DMS79 treated with DMSO at 0.1 percent for 48 hours (cell line): ENCODE results near the gene EIF4G3.
"Not testable (repeated sequence)": the region's sequence is repeated elsewhere in the genome, so short reads cannot be mapped to it uniquely, and the experiment has no call there.

Source experiments
- DNase-seq: peaks from one replicate; lab custom pipeline; 2025; lab: John Stamatoyannopoulos, UW

EIF4G3 gene

DNA sequence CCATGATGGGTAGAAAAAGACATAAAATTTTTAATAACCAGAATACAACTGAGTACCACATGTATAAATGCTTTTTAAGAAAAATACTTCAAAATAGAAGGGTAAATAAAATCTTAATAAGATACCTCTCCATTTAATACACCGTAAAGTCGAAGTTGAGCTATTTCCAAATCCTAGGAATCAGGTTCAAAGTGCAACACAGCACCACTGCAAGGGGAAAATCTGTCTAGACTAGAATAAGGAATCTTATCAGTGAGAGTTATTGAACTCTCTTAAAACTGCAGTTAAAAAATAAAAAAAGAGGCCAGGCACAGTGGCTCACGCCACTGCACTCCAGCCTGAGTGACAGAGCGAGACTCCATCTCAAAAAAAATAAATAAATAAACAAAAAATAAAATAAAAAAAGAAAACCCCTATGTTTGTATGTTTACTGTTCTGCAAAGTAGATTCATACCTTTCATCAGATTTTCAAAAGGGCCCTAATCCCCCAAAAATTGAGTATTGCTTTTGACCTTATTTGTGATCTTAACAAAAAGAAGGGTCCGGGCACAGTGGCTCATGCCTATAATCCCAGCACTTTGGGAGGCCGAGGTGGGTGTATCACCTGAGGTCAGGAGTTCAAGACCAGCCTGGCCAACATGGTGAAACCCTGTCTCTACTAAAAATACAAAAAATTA is 109.0 kb downstream of the EIF4G3 start:
- no peak for DNase-seq

DNA sequence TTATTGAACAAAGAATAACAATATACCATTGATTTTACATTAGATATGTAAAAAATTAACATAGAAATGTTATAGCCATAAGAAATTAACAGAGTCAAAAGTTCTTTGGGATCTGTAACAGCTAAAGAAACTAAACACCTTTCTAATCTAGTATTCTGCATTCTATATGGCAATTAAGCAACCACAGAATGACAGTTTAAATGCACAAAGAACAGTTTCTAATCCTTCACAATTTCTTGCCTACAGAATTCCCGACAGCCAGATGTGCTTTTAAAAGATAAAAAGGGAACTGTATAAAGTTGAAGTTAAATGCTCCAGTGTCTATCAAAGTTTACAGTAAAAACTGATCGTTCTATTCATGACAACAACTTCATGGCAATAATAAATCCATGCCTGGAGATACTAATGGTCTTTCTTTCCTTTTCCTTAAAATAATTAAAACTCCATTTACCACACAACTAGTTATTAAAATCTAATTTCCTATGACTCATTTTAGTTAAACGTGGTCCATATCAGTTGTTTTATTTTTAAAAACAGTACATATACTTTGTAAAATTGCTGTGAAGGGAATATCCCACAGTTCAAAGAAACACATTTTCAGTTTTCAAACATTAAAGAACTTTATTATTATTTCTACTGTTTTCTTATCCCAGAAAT is 110.2 kb downstream of the EIF4G3 start:
- DNase-seq = no peak

DNA sequence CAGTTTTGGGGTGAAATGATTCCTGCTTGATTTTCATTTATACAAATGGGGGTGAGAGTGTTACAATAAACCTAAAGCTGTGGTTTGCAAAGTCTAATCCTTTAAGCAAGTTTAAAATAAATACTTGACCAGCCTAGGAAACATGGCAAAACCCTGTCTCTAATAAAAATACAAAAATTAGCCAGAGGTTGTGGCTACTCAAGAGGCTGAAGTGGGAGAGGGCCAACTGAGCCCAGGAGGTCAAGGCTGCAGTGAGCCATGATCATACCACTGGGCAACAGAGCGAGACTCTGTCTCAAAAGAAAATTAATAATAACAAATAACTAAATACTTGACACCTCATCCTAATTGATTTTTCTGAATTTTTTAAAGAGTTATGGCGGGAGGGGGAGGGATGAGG is 110.8 kb downstream of the EIF4G3 start:
- no peak for DNase-seq

DNA sequence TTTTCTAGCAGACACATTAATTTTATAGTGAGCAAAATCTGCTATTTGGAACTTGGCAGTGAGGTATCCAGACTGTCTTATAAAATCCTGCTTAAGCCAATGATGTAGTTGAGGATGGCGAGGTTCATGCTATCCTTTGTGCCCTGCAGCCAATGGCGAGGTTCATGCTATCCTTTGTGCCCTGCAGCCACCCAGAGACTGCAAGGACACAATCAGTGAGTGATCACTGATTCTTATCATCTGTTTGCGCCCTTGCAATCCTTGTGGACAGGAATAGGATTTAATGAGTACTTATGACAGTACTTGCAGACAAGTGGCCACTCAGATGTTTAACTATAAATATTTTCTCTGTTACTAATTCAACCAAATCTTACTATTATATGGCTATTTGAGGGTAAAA is 112.6 kb downstream of the EIF4G3 start:
- peak; percentile 45 for DNase-seq

DNA sequence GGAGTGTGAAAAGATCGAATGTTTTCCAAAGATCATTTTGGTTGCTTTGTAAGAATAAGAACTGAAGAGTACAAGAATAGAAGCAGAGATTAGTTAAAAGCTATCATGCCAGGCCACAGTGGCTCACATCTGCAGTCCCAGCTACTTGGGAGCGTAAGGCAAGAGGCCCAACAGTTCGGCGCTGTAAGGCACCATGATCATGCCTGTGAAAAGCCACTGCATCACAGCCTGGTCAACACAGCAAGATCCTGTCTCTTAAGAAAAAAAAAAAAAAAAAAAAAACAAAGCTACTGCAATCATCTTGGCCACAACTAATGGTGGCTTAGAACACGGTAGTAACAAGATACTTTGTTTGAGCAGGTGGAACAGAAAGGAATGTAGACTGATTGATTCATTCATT is 116.2 kb downstream of the EIF4G3 start:
- no peak for DNase-seq

DNA sequence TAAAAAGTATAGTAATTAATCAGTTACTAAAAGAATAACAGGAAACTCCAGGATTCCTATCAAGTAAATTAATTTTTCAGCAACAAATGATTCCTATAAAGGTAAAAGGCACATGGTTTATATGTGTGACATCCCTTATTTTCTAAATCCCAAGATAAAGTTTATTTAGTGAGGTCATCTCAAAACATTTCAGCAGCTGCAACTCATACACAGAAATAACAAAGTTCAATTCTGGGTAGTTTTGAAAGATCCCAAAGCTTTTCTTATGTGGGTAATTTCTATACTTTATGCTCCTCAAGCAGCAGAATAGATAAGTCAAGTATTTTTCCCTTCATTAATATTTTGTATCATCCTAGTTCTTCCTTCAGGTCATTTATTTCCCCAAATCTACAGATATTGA is 117.7 kb downstream of the EIF4G3 start:
- DNase-seq = no peak

DNA sequence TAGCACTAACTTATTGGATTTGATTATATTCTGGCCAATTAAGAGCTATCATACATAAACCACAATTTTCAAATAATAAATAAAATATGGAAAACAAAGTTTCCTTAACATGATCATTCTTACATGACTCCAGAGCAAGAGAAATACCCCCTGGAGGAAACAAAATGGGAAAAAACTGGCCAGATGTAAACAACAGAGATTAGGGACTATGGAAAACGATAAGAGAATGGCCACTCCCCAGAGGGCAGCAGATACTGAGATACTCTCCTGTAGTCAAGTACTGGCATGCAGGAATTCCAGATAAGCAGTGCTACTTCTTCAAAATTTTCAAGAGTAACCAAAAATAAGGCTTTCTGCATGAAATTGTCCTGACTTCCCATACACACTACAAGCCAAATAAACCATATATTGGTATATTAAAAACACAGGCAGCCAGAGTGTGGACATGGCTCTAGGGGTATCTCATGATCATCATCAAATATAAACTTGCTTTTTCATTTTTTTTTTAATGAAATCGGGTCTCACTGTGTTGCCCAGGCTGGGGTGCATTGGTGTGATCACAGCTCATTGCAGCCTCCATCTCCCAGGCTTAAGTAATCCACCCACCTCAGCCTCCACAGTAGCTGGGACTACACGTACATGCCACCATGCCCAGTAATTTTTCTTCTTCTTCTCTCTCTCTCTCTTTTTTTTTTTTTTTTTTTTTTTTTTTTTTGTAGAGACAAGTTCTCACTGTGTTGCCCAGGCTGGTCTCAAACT is 118.5 kb downstream of the EIF4G3 start:
- no peak for DNase-seq

DNA sequence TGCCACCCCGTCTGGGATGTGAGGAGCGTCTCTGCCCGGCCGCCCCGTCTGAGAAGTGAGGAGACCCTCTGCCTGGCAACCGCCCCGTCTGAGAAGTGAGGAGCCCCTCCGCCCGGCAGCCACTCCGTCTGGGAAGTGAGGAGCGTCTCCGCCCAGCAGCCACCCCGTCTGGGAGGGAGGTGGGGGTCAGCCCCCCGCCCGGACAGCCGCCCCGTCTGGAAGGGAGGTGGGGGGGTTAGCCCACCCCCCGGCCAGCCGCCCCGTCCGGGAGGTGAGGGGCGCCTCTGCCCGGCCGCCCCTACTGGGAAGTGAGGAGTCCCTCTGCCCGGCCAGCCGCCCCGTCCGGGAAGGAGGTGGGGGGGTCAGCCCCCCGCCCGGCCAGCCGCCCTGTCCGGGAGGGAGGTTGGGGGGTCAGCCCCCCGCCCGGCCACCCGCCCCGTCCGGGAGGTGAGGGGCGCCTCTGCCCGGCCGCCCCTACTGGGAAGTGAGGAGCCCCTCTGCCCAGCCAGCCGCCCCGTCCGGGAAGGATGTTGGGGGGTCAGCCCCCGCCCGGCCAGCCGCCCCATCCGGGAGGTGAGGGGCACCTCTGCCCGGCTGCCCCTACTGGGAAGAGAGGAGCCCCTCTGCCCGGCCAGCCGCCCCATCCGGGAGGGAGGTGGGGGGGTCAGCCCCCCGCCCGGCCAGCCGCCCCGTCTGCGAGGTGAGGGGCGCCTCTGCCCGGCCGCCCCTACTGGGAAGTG is 123.3 kb downstream of the EIF4G3 start:
- DNase-seq = not testable (repeated sequence)

DNA sequence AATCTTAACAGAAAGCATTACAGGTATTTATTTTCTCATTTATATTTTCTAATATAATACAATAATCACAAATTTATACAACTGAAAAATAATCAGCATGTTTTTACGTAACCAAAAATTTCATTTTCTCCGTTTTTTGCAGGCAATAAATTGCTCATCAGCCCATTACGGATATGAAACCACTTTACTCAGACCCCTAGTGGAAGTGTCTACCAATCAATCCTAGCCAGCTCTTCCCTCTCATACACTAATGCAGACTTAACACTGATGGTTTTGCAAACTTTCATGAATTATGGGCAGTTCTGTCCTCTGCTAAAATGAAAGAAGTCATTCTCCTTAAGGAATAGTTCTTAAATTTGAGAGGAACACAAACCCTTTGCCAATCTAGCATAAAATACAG is 124.7 kb downstream of the EIF4G3 start:
- no peak for DNase-seq

DNA sequence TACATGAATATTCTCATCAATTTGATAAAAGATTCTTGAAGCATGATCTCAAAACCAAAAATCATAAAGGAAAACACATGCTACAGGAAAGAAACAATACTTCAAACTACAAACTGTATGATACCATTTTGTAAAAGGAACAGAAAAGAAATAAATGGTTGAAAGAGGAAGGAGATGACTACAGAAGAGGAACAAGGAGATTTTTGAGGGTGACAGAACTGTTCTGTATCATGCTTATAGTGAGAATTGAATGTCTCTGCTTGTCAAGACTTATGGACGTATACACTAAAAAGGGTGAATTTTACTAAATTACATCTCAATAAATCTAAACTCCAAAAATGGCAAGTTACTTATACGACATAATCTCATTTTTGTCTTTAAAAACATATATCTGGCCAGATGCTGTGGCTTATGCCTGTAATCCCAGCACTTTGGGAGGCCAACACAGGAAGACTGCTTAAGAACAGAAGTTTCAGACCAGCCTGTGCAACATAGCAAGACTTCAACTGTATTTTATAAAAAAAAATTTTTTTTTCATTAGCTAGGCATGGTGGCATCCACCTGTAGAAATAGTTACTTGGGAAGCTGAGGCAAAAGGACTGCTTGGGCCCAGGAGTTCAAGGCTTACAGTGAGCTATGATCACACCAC is 125.4 kb downstream of the EIF4G3 start:
- no peak for DNase-seq

DNA sequence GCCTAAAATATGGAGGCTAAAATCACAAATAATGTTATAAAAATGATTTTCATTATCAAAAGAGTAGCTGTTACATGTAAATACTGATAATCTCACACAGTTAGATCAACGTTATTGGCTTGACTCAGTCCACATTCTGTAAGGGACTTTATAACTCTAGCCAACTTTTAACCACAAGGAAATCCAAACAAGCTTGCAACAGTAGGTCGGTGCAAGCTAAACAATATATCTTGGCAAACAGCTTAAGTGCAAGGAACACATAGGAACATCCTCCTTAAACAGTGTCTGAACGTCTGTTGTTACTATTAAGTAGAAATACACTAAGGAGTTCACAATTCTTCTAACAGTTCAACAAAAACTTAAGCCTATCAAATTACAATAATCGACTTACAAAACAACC is 126.7 kb downstream of the EIF4G3 start:
- no peak for DNase-seq

DNA sequence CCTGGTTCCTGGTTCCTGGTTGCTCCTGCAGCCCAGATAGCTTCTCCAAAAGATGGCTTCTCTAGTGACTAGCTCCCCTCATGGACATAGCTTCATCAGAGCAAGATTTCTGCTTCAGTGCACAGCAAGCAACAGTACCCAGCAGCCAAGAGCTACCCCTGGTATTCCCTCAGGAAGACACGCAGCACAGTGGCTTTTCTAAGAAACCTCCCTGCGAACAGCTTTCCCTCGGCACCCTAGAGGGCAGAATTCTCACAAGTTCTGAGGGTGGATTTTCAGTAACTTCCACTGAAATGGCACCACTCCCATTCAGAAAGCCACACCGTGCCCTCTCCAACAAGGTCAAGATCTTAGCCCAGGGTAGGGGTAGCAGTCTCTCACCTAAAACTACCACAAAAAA is 128.2 kb downstream of the EIF4G3 start:
- no peak for DNase-seq

DNA sequence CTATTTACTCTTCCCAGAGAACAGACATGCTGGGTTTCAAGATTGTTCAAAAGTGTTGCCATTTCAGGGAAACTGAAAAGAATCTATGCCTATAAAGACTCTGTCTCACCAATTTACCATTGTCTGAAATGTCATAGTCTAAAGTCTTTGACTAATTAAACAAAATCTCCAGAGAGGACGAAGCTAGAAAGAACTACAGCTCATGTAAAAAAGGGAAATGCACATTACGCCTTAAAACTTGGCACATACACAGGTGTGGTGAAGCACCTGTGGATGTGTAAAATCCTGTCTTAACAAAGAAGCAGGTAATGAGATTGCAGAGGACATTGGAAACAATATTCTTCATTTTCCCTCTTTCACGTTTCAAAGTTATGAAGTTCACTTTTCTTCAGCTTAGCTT is 130.6 kb downstream of the EIF4G3 start:
- no peak for DNase-seq

DNA sequence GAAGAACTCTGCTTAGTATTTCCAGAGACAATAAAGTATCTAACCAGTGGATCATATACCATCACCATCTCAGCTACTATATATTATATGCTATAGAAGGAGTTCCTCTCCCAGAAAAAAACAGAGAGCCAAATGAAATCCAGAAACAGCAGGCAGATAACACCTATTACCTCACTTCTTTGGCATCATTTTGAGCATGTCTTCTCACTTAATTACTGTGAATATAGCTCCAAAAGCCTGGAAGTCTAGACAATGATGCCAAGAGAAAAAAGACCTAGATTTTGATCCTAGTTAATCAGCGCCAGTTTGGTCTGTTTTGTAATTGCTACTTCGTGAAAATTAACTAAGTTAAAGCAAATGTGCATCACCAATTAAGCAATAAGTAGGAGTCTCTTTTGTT is 131.3 kb downstream of the EIF4G3 start:
- DNase-seq = no peak

DNA sequence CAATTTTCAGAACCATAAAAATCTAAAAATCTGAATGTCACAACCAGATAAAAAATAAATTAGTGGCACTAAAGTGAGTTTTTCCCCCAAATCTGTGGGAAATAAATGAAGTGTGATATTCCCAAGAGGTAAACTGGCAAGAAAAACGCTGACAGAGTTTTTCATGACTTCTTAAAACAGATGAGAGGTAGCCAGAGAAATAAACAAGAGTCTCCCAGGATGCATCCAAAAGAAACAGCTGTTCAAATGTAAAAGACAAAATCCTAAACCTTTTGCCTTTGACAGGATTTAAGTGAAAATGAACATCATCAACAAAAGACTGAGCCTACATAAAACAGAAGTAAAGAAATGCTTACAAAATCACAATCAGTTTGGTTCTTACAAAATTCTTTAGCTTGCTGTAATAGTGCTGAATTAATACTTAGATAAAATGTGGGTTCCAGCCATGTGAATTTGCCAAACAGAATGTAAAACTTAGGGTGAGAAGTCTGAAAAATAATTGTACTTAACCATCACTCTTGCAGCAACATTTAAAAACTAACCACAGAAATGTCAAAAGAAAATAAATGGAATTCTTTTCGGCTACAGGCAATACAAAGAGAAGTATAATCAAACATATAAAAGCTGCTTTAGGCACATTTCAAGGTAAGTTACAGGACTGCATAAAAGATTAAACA is 133.6 kb downstream of the EIF4G3 start:
- no peak for DNase-seq

DNA sequence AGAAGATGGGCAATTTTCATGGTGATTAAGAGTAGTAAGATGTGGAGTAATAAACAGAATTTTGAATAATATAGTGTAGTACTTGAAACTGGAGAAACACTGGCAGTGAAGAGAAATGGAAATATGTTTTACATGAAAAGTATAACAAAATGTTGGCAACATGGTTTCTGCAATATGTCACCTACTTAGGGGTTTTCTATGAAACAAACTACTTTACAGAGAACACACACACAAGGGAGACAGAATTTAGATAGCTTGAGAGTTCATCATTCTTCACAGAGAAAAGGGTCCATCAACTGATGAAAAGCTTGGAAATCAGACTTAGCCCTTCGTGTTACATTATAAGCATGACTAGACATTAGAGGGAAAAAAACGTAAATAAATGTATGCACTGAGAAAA is 135.2 kb downstream of the EIF4G3 start:
- DNase-seq = no peak

DNA sequence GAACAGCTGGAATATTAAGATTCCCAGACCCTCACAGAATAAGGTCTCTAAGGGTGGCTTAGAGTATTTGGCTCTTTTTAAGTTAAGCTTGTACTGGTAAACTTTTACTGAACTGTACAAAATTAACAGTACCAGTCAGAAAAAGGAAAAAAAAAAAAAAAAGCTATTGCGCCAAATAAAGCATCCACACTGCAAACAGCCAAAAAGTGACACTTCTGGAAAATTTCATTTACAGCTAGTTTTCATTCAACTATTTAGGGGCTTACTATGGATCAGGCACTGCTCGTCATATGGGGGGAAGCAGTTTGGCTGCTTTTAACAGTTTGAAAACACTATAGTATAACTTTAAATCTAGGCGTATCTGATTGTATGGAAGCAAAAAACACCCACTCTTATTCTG is 139.6 kb downstream of the EIF4G3 start:
- no peak for DNase-seq

DNA sequence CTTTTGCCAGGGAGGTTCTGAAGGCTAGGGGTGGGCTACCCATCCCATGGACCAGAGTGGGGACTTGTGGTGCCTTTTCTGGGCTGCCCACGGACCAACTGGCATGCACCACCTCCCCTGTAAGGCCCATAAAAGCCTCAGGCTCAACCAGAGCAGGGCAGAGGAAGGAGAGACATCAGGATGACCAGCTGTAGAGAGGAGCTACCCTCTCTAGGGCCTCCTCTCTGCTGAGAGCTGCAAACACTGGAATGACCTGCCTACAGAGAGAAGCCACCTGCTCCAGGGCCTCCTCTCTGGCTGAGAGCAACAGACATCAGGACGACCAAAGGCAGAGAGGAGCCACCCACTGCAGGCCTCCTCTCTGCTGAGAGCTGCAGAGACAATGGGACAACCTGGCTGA is 140.9 kb downstream of the EIF4G3 start:
- DNase-seq = no peak

DNA sequence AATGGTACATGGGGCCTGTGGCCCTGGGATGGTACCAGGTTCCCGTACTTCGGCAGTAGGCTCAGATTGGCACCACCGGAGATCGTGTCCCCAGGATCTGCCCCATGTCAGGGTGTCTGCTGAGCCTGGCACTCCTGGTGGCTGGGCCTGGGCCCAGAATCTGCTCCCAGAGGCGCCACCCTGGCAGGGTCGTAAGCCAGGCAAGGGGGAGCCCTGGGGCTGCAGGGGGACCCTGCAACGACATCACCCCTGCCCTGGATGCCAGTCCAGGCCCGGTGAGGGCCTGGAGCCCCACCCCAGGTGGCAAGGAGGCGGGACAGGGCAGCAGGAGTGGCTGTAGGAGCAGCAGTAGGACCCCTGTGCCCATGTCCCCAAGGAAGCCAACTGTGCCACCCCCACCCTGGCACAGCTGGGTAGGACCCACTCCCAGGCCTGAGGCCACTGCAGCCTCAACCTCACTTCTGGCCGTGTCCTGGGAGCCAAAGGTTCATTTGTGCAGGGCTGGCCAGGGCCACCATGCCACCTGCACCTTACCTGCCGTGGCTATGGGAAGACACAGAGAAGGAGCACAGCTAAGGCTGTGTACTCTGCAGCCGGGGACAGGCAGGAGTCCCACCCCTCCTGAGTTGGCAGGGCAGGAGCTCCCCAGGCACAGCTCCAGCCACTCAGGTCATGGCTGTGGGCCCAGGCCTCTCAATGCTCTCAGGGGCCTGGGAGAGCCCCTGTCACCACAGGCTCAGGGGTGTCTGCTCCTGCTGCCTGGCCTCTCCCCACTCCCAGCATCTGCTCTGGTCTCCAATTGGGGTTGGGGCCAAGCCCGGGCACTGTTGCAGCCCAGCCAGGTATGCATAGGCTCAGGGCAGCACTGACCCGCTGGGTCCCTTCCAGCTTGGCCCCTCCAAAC is 141.7 kb downstream of the EIF4G3 start:
- no peak for DNase-seq

DNA sequence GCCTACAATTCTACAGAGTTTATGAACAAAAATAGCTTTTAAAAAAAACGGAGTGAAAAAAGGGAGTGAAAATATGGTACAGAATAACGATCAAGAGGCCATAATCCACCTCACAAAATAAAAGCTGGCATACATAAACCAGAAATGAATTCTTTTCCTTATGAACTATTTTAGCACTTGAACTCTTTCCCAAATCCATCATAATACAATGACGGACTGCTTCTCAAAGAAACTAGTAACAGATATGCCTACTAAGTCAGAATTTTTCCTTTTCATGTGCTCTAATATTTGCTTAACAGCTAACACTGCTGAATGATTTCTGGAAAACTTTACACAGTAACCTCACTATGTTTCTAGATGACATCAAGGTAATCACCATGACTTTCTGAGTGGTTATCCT is 144.0 kb downstream of the EIF4G3 start:
- no peak for DNase-seq

DNA sequence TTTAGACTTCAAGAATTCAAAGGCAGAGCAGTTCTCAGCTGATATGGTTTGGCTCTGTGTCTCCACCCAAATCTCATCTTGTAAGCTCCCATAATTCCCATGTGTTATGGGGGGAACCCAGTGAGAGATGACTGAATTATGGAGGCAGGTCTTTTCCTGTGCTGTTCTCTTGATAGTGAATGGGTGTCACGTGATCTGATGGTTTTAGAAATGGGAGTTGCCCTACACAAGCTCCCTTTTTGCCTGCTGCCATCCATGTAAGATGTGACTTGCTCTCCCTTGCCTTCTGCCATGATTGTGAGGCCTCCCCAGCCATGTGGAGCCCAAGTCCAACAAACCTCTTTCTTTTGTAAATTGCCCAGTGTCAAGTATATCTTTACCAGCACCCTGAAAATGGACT is 146.5 kb downstream of the EIF4G3 start:
- no peak for DNase-seq
